DMS153 treated with DMSO at 0.1 percent for 48 hours (cell line): ENCODE results near the gene TMEM127.
"Not testable (repeated sequence)": the region's sequence is repeated elsewhere in the genome, so short reads cannot be mapped to it uniquely, and the experiment has no call there.

ENCODE experiments used
- DNase-seq: peaks from one replicate; lab custom pipeline; 2025; ENCODE audit not compliant: unreplicated experiment; lab: John Stamatoyannopoulos, UW

TMEM127 gene

GRCh38 chr2:96241900-96242611, 23.7 kb downstream of the TMEM127 start:
- DNase-seq = no peak

DNA sequence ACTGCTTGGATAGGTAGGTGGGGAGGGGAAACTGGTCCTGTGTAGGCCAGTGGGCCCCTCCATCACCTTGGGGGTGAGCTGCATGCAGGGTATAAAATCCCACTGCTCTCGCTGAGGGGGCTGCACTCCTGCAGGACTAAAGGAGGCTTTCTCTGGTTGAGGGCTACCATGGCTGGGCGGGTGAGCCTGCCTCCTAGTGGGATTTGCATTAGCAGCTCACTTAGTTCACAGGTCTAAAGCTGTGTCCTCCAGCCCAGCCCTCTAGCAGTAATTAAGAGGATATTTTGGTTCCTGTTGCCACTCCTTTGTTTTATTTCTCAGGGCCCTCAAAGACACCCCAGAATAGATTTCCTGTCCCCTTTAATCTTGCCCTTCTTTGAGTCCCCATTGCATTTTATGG, 24.6 kb downstream of the TMEM127 start:
- DNase-seq = no peak

DNA sequence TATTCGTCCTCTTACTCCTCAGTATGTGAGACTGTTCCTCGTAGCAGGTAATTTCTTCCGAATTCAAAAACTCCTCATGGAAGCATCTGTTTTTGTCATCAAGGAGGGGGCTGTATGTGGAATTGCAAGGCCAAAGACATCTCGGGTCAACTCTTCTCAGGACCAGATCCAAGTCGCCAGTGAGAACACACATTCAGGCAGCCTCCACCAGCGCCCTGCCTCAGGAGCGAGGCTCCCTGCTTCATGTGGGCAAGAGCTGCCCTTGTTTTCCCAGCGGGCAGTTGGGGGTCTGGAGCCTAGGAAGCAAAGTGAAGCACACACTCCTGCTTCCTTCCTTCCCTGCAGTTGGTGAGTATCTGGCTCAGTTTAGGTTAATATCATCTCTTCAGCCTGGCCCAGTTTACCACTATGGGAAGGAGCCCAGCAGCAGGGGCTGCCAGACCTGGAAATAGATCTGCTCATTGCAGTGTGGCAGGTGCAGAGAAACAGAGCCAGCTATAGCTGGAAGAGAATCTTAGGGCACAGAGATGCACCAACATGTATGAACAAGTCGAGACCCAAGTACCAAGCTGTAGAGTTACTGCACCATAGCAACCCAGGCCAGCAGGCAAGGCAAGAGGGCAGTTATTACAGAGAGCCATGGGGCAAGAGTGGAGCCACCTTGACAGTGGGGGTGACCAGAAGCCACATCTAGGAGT, 25.3 kb downstream of the TMEM127 start:
- no peak for DNase-seq

GRCh38 chr2:96239745-96240264, 26.0 kb downstream of the TMEM127 start:
- no peak for DNase-seq

DNA sequence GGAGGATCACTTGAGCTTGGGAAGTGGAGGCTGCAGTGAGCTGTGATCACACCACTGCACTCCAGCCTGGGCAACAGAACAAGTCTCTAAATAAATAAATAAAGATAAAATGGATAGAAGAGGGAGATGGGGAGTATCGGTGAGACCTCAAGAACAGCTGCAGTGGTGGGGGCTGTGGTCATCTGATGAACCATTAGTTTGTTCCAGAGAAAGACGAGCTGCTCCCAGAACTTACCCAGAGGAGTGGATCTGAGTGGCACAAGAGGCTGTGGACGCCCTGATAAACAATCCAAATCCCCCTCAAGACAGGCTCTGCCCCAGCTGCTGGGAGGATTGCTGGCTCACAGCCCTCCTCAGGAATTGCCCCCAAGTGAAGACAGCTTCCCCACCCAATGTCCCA, 26.7 kb downstream of the TMEM127 start:
- no peak for DNase-seq

GRCh38 chr2:96238266-96238665, 27.5 kb downstream of the TMEM127 start:
- no peak for DNase-seq

DNA sequence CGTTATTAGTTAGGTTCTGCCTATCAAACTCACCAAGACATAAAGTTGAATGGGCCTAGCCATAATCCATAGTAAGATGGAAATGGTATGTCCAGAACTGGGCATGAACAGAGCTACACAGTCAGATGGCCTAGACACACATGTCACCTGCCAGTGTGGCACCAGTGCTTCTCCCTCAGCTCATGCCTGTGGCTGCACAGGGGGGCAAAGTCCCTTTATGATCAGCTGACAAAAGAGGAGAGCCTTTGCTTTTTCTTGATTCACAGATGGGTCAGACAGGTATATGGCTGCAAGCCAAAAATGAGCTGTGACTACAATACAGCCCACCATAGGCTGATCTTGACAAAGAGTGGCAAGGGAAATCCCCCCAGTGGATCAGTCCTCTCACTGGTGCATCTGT, 28.9 kb downstream of the TMEM127 start:
- no peak for DNase-seq

DNA sequence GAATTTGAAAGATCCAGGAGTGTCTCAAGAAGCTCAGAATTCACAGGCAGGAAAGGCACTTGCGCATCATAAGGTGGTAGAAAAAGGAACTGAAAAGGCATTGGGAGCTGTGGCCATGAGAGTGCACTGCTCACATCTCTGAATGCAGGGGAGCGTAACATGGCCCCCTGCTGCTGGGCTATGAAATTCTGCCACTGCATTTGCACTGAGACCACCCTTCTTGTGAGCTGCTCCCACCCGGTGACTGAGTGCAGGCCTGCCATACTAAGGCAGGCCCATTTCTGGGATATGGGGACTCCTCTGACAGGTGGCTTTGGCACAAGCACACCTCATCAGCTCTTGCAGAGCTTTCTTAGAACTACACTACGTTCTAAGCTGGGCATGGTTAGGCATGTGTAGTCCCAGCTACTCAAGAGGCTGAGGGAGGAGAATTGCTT, 31.9 kb downstream of the TMEM127 start:
- no peak for DNase-seq

DNA sequence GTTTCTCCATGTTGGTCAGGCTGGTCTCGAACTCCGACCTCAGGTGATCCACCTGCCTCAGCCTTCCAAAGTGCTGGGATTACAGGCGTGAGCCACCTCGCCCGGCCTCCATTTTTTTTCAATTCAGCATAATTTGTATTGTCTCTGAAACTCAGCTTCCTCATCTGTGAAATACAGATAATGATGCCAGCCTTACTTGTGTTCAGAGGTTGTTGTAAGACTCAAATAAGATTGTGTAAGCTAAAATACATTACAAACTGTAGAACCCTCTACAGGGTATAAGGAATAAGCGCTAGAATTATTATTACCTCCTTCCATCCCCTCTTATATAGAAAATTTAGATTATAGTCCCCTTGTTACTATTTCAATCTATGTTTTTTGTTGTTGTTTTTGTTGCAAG, 32.4 kb downstream of the TMEM127 start:
- DNase-seq = no peak

- no peak for DNase-seq
Measured at GRCh38 chr2:96231316-96231715, 34.5 kb downstream of the TMEM127 start.

DNA sequence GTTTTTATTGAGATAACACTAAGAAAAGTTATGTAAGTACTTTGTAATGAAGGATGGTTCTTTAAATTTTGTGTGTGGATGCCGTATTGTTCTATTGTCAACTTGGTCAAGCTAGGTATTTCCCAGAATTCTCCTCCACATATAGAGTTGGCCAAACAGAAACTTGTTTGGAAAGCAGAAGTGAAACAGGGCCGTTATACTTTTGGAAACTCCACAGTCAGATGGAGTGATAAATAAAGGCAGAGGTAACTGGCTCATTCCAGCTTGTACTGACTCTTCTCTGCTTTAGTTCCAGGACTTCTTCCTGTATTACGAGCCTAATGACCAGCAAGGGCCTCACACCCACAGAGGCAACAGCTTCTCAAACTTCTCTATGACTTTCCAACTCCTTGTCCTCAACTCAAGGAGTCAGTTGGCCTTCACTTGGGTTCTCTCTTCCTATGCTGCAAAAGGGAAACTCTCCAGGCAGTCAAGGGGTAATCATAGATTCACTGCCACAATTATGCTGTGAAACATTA, 40.7 kb downstream of the TMEM127 start:
- DNase-seq = no peak

DNA sequence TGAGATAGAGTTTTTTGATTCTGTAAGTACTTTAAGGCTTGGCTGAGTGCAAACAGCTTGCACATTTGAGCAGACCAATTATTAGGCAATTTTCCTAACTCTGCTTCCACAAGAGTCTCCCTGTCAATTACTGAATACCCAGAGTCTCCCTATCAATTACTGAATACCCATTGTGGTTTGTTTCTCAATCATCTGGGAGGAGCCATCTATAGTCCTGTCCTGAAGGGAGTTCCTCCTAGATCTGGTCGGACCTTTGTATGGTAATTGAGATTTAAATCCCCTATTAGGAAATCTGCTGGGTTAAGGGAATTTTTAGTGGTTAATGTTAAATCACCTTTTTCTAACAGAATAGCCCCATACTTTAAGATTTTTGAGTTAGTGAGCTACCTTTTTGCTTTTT, 44.7 kb downstream of the TMEM127 start:
- not testable (repeated sequence) for DNase-seq

DNA sequence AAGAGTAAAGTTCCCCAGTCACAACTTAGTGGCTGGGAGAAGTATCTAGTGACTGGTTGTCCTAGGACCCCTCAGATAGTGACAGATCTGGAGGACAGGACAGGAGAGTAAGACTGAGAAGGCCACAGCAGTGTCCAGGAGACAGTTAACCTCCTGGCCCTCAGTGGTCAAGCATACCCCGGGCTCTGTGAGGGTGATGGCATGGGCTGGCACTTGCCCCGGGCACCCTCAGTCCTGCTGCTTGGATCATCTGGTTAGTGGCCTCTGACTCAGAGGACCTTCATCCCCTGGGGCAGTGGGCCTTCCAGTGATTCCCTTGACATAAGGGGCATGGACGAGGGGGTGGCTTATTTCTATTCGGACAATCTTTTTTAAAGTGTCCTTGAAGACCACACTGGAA, 45.8 kb downstream of the TMEM127 start:
- DNase-seq = not testable (repeated sequence)

DNA sequence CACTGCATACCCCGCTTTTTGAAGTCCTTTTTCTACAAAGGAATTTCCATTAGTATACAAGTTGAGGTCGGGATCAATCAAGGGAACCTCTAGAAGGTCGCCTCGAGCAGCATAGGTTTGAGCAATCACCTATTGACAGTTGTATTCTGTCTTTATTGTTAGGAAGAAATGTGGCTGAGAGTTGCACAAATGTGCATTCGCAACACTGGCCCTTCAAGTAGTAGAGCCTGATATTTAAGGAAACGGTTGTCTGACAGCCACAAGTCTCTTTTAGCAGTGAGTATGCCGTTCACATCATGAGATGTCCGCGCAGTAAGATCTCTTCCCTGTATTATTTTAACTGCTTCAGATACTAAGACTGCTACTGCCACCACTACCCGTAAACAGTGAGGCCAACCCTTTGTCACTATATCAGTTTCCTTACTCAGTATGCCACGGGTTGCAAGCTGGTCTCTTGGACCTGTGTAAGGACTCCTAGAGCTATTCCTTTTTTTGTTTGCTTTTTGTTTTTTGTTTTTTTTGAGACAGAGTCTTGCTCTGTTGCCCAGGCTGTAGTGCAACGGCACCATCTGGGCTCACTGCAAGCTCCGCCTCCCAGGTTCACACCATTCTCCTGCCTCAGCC, 47.2 kb downstream of the TMEM127 start:
- no peak for DNase-seq

- DNase-seq = no peak
Measured at GRCh38 chr2:96214554-96214953, 51.2 kb downstream of the TMEM127 start.

DNA sequence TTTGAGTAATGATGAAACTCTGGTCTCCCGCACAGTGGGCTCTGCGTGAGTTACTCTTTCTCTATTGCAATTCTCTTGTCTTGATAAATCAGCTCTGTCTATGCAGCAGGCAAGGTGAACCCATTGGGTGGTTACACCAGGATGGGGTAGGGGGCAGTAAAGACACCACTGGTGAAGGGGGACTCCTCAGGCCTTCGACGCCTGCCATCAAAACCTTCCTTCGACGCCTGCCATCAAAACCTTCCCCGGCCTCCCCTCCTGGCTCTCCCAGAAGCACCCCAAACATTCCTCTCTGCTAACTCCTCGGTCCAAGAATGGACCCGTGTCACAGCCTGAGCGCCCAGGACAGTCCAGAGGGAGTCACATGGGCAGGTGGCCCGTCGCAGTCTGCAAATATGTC, 52.4 kb downstream of the TMEM127 start:
- DNase-seq = no peak

DNA sequence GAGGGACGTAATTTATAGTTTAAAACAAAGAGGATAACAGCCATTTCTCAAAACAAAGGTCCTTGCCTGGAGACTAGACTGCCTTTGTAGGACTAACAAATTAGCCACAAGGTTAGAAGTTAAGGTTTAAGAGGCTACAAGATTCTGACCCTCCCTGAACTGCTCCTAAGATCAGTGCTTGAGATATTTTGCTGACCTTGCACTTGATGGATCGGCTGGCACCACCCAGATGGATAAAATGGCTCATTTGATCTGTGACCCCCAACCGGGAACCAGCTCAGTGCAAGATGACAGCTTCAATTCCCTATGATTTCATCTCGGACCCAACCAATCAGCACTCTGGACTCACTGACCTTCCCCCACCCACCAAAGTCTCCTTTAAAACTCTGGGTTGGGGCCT, 53.5 kb downstream of the TMEM127 start:
- DNase-seq = no peak

DNA sequence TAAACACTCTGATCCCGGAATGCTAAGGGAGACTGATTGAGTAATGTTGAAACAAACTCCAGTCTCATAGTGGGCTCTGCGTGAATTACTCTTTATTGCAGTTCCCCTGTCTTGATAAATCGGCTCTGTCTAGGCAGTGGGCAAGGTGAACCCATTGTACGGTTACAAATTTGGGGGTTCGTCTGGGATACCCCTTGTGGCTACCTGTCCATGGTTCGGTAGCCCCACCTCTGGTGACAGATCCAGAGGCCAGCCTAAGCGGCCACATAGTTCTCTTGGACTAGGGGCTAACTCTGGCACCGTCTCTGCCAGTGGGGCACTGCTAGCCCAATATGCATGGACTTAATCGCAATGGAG, 56.1 kb downstream of the TMEM127 start:
- no peak for DNase-seq

GRCh38 chr2:96209011-96209728, 56.6 kb downstream of the TMEM127 start:
- no peak for DNase-seq

GRCh38 chr2:96208143-96209010, 57.4 kb downstream of the TMEM127 start, which contains the start of gene STARD7:
Gene STARD7, minus strand, starts transcription at chr2:96208827. Its CDS starts 393 bp downstream, at chr2:96208434.
- DNase-seq = peak; percentile 89
